ENCODE measurements around the gene GPR35. TPM values are rescaled to one million over a fixed set of nuclear protein-coding genes. Genes with fewer than 3 reads are reported as not detected.

Gene GPR35
- total RNA-seq, 4 donors from 2014 or later: 0.51 to 7.9 (median 1.7) TPM; not detected in 1

- TF ChIP-seq POLR2A (IDR thresholded peaks at IDR 0.05) (no peak), CTCF (IDR thresholded peaks at IDR 0.05) (no peak)
- H3K27ac ChIP-seq: no peak overlapping the region
- H3K9me3 ChIP-seq: no peaks in the 10 kb centered on the region
- no peaks in the 10 kb centered on the region for H3K4me1 ChIP-seq
- intact Hi-C loops (cut with DNase I; ENCODE audit: low total_unique reads): no loop called here
- H3K4me3 ChIP-seq: no peak overlapping the region
- no peak for DNase-seq
- H3K27me3 ChIP-seq: no peaks in the 10 kb centered on the region
- H3K36me3 ChIP-seq: no peaks in the 10 kb centered on the region
Measured at GRCh38 chr2:240635121-240635997, 10.1 kb downstream of the GPR35 start.

- no peak for TF ChIP-seq CTCF (IDR thresholded peaks at IDR 0.05)
- no peak for TF ChIP-seq POLR2A (IDR thresholded peaks at IDR 0.05)
- Histone ChIP-seq H3K9me3 (no peaks in the 10 kb centered on the region), H3K27ac (no peak overlapping the region), H3K4me3 (no peak overlapping the region), H3K4me1 (no peaks in the 10 kb centered on the region), H3K36me3 (no peaks in the 10 kb centered on the region), H3K27me3 (no peaks in the 10 kb centered on the region)
- DNase-seq: peak in 1 of 2 donors; percentile 7
- intact Hi-C loops (cut with DNase I; ENCODE audit: low total_unique reads): no loop called here
Measured at GRCh38 chr2:240635998-240636547, 10.8 kb downstream of the GPR35 start.

- H3K4me1 ChIP-seq: no peaks in the 10 kb centered on the region
- H3K27me3 ChIP-seq: no peaks in the 10 kb centered on the region
- no peak overlapping the region for H3K27ac ChIP-seq
- H3K4me3 ChIP-seq: no peak overlapping the region
- no peak for TF ChIP-seq CTCF (IDR thresholded peaks at IDR 0.05)
- no peak for TF ChIP-seq POLR2A (IDR thresholded peaks at IDR 0.05)
- H3K36me3 ChIP-seq: no peaks in the 10 kb centered on the region
- H3K9me3 ChIP-seq: no peaks in the 10 kb centered on the region
- no peak for DNase-seq
- intact Hi-C loops (cut with DNase I; ENCODE audit: low total_unique reads): no loop called here
Measured at GRCh38 chr2:240636563-240637115, 11.4 kb downstream of the GPR35 start.

- Histone ChIP-seq H3K4me3 (no peak overlapping the region), H3K9me3 (no peaks in the 10 kb centered on the region), H3K36me3 (no peaks in the 10 kb centered on the region), H3K27ac (no peak overlapping the region), H3K4me1 (no peaks in the 10 kb centered on the region), H3K27me3 (no peaks in the 10 kb centered on the region)
- intact Hi-C loops (cut with DNase I; ENCODE audit: low total_unique reads): no loop called here
- no peak for TF ChIP-seq POLR2A (IDR thresholded peaks at IDR 0.05)
- no peak for TF ChIP-seq CTCF (IDR thresholded peaks at IDR 0.05)
- no peak for DNase-seq
Measured at GRCh38 chr2:240637116-240637900, 12.0 kb downstream of the GPR35 start.
